ENCODE results near the gene BIK.
A peak's percentile ranks its signal among the peaks of the same experiment; 100 is the strongest.

BIK gene

GRCh38 chr22:43163241-43163795 is 52.8 kb downstream of the BIK start:
- DNase-seq = no peak

GRCh38 chr22:43164636-43165035 is 54.1 kb downstream of the BIK start:
- DNase-seq = no peak

- DNase-seq = no peak
Measured at GRCh38 chr22:43166132-43166930, 55.8 kb downstream of the BIK start.

- no peak for DNase-seq
Measured at GRCh38 chr22:43167001-43167589, 56.5 kb downstream of the BIK start.

GRCh38 chr22:43168471-43169309 is 58.1 kb downstream of the BIK start:
- no peak for DNase-seq

- peak; percentile 47 for DNase-seq
Measured at GRCh38 chr22:43169310-43170130, 59.0 kb downstream of the BIK start.

- DNase-seq = no peak
Measured at GRCh38 chr22:43170131-43170480, 59.6 kb downstream of the BIK start.

GRCh38 chr22:43171019-43171491 is 60.5 kb downstream of the BIK start:
- DNase-seq = no peak

GRCh38 chr22:43171607-43172006 is 61.1 kb downstream of the BIK start:
- DNase-seq = no peak

- DNase-seq = no peak
Measured at GRCh38 chr22:43172191-43172590, 61.6 kb downstream of the BIK start.

- no peak for DNase-seq
Measured at GRCh38 chr22:43173566-43173965, 63.0 kb downstream of the BIK start.

- no peak for DNase-seq
Measured at GRCh38 chr22:43173976-43174720, 63.6 kb downstream of the BIK start.

GRCh38 chr22:43174941-43175531 is 64.5 kb downstream of the BIK start:
- no peak for DNase-seq

GRCh38 chr22:43176090-43176489 is 65.5 kb downstream of the BIK start:
- no peak for DNase-seq

- DNase-seq = no peak
Measured at GRCh38 chr22:43177479-43177878, 66.9 kb downstream of the BIK start.
